H1 (cell line): ENCODE data around the gene GRXCR1. TPM values are rescaled to one million over a fixed set of nuclear protein-coding genes. Genes with fewer than 3 reads are reported as not detected.

Source experiments
- CTCF ChIA-PET: fragments of 300-600 bp; sonication (Branson Sonifier 250); formaldehyde crosslinking; loops from one replicate; lab custom pipeline; 2021; ENCODE audit not compliant: partially characterized antibody; lab: Charles Lee
- POLR2A ChIA-PET: fragments of 300-600 bp; sonication (Branson Sonifier 250); formaldehyde crosslinking; loops from one replicate; lab custom pipeline; 2021; ENCODE audit warnings: inconsistent platforms; ENCODE audit not compliant: partially characterized antibody; lab: Charles Lee
- DNase-seq, 2 experiments: peaks; one replicate each; pipeline versions ENCODE4 v3.0.0 to v3.0.0-alpha.2; 2010 to 2022; ENCODE audit warnings: low spot score in 2 of 2, low read depth in 1 of 2, mixed read lengths in 1 of 2
- FAIRE-seq: peaks from 2 replicates; lab custom pipeline; 2011; peaks lifted over from hg19 to GRCh38; lab: Jason Lieb, UNC
- H2AFZ ChIP-seq: 2 replicates; pipeline ENCODE4 v1.8.1; 2012; ENCODE audit warnings: low read length, inconsistent platforms
- H2AK5ac ChIP-seq: 2 replicates; pipeline ENCODE4 v1.6.1; 2013; ENCODE audit warnings: low read depth, low read length
- H2BK120ac ChIP-seq: replicated peaks from 2 replicates; pipeline ENCODE3; 2013; ENCODE audit warnings: low read depth, low read length, inconsistent platforms
- H2BK12ac ChIP-seq: 2 replicates; pipeline ENCODE4 v1.6.1; 2013; ENCODE audit warnings: low read depth, low read length
- H2BK15ac ChIP-seq: 2 replicates; pipeline ENCODE4 v1.6.1; 2013; ENCODE audit warnings: low read length
- H2BK20ac ChIP-seq: 2 replicates; pipeline ENCODE4 v1.6.1; 2013; ENCODE audit warnings: low read length
- H2BK5ac ChIP-seq: 2 replicates; pipeline ENCODE4 v1.6.1; 2013; ENCODE audit warnings: low read depth, low read length
- H3K14ac ChIP-seq: 2 replicates; pipeline ENCODE4 v1.6.1; 2013; ENCODE audit warnings: inconsistent platforms; ENCODE audit not compliant: insufficient read length
- H3K18ac ChIP-seq: 2 replicates; pipeline ENCODE4 v1.6.1; 2013; ENCODE audit warnings: low read length; ENCODE audit errors: extremely low read depth
- H3K23ac ChIP-seq: 2 replicates; pipeline ENCODE4 v1.6.1; 2013; ENCODE audit warnings: inconsistent platforms; ENCODE audit not compliant: insufficient read length
- H3K23me2 ChIP-seq: 2 replicates; pipeline ENCODE4 v1.6.1; 2013; ENCODE audit warnings: low read depth, low read length
- H3K27ac ChIP-seq: 2 replicates; pipeline ENCODE4 v1.6.1; 2011; ENCODE audit warnings: low read depth, low read length, inconsistent platforms
- H3K27me3 ChIP-seq, 4 experiments: replicated peaks in 1 of 4; 1 replicate in 1 of 4; 2 replicates in 3 of 4; pipeline versions ENCODE4 v1.6.1 to v1.8.1; 2011 to 2013; ENCODE audit warnings: low read length in 3 of 4, mild to moderate bottlenecking in 3 of 4, inconsistent platforms in 2 of 4, mixed read lengths in 2 of 4, moderate library complexity in 1 of 4; ENCODE audit not compliant: control insufficient read depth in 3 of 4, insufficient read depth in 3 of 4; ENCODE audit errors: extremely low read depth in 1 of 4
- H3K36me3 ChIP-seq, 4 experiments: 2 replicates each; pipeline versions ENCODE4 v1.6.1 to v1.8.1; 2011 to 2013; ENCODE audit warnings: mild to moderate bottlenecking in 4 of 4, low read length in 3 of 4, moderate library complexity in 2 of 4, control low read depth in 1 of 4, inconsistent platforms in 1 of 4; ENCODE audit not compliant: insufficient read depth in 4 of 4, control insufficient read depth in 2 of 4
- H3K4ac ChIP-seq: replicated peaks from 2 replicates; pipeline ENCODE3; 2013; ENCODE audit warnings: low read length, low read depth, mixed read lengths, inconsistent platforms; ENCODE audit not compliant: insufficient read length
- H3K4me1 ChIP-seq, 4 experiments: replicated peaks in 1 of 4; 1 replicate in 1 of 4; 2 replicates in 3 of 4; pipeline versions ENCODE4 v1.6.1 to v1.8.1; 2011 to 2013; ENCODE audit warnings: low read length in 3 of 4, inconsistent platforms in 2 of 4, mixed read lengths in 1 of 4; ENCODE audit not compliant: insufficient read depth in 4 of 4, control insufficient read depth in 3 of 4
- H3K4me2 ChIP-seq, 2 experiments: 2 replicates each; pipeline versions ENCODE4 v1.6.1 to v1.8.1; 2011 to 2013; ENCODE audit warnings: low read depth in 2 of 2, low read length in 2 of 2, control low read depth in 1 of 2, inconsistent platforms in 1 of 2, mild to moderate bottlenecking in 1 of 2; ENCODE audit not compliant: insufficient read depth in 1 of 2
- H3K4me3 ChIP-seq, 4 experiments: fragments of 200-600, 300-600 bp in 1 of 4; sonication (generic), shearing (Covaris generic), sonication (Bioruptor Twin) in 1 of 4; 2 replicates each; pipeline versions ENCODE4 v1.5.1 to v1.8.1; 2011 to 2016; ENCODE audit warnings: low read length in 4 of 4, low read depth in 3 of 4, control low read depth in 2 of 4, inconsistent platforms in 2 of 4, mild to moderate bottlenecking in 2 of 4, mixed read lengths in 1 of 4, moderate library complexity in 1 of 4; ENCODE audit not compliant: insufficient read depth in 2 of 4; ENCODE audit errors: extremely low read depth in 1 of 4
- H3K56ac ChIP-seq: replicated peaks from 2 replicates; pipeline ENCODE3; 2013; ENCODE audit warnings: low read depth, mild to moderate bottlenecking, mixed read lengths, low read length, inconsistent platforms; ENCODE audit not compliant: insufficient read length
- H3K79me1 ChIP-seq: 2 replicates; pipeline ENCODE4 v1.6.1; 2013; ENCODE audit warnings: low read depth, low read length, control low read depth
- H3K79me2 ChIP-seq, 2 experiments: 2 replicates each; pipeline versions ENCODE4 v1.6.1 to v1.8.1; 2012 to 2013; ENCODE audit warnings: low read length in 2 of 2, mild to moderate bottlenecking in 2 of 2, inconsistent platforms in 1 of 2; ENCODE audit not compliant: insufficient read depth in 2 of 2, control insufficient read depth in 1 of 2
- H3K9ac ChIP-seq, 4 experiments: replicated peaks in 1 of 4; 1 replicate in 1 of 4; 2 replicates in 3 of 4; pipeline versions ENCODE4 v1.6.1 to v1.8.1; 2011 to 2013; ENCODE audit warnings: low read depth in 3 of 4, low read length in 3 of 4, control low read depth in 2 of 4, mild to moderate bottlenecking in 2 of 4, moderate library complexity in 2 of 4, inconsistent platforms in 1 of 4; ENCODE audit errors: extremely low read depth in 1 of 4
- H3K9me3 ChIP-seq, 2 experiments: 2 replicates each; pipeline versions ENCODE4 v1.6.1 to v1.8.1; 2012 to 2013; ENCODE audit warnings: mild to moderate bottlenecking in 2 of 2, moderate library complexity in 2 of 2, control low read depth in 1 of 2, inconsistent platforms in 1 of 2, low read depth in 1 of 2, low read length in 1 of 2, mixed read lengths in 1 of 2; ENCODE audit not compliant: insufficient read depth in 2 of 2
- H4K20me1 ChIP-seq, 2 experiments: replicated peaks in 1 of 2; 2 replicates each; pipeline versions ENCODE3 to v1.8.1; 2011 to 2013; ENCODE audit warnings: inconsistent platforms in 2 of 2, low read length in 2 of 2, mild to moderate bottlenecking in 1 of 2; ENCODE audit not compliant: insufficient read depth in 2 of 2, control insufficient read depth in 1 of 2
- H4K5ac ChIP-seq: 2 replicates; pipeline ENCODE4 v1.6.1; 2013; ENCODE audit warnings: low read length, low read depth, mixed read lengths, inconsistent platforms; ENCODE audit not compliant: insufficient read length
- H4K8ac ChIP-seq: 2 replicates; pipeline ENCODE4 v1.8.0; 2013; ENCODE audit warnings: mild to moderate bottlenecking, moderate library complexity, low read length, inconsistent platforms; ENCODE audit not compliant: insufficient read depth; ENCODE audit errors: extremely low read depth
- H4K91ac ChIP-seq: replicated peaks from 2 replicates; pipeline ENCODE3; 2013; ENCODE audit warnings: low read length, mixed read lengths, inconsistent platforms; ENCODE audit not compliant: insufficient read length
- CHD2 ChIP-seq: IDR thresholded peaks from 2 replicates; pipeline ENCODE4 v1.6.1; 2012; ENCODE audit warnings: low read length, improper control_type of control experiment
- EZH2 ChIP-seq: fragments of 200-600 bp; sonication (generic); IDR thresholded peaks from 2 replicates; pipeline ENCODE4 v1.7.1; 2012; ENCODE audit warnings: low read depth, mild to moderate bottlenecking, moderate library complexity, low read length, inconsistent platforms; ENCODE audit not compliant: severe bottlenecking
- JUND ChIP-seq: IDR thresholded peaks from 2 replicates; pipeline ENCODE4 v1.6.1; 2011; ENCODE audit warnings: mild to moderate bottlenecking, improper control_type of control experiment, low read length
- NRF1 ChIP-seq: IDR thresholded peaks from 2 replicates; pipeline ENCODE4 v1.6.1; 2011; ENCODE audit warnings: mild to moderate bottlenecking, low read depth, low read length, improper control_type of control experiment
- PHF8 ChIP-seq: fragments of 200-600 bp; sonication (generic); conservative IDR thresholded peaks from 2 replicates; pipeline ENCODE4 v1.7.1; 2012; ENCODE audit warnings: low read depth, mild to moderate bottlenecking, inconsistent platforms, low read length, moderate library complexity
- RAD21 ChIP-seq, 2 experiments: IDR thresholded peaks in 1 of 2; conservative IDR thresholded peaks in 1 of 2; 2 replicates each; pipeline ENCODE4 v1.6.1; 2011; ENCODE audit warnings: low read depth in 2 of 2, low read length in 2 of 2, improper control_type of control experiment in 1 of 2, inconsistent platforms in 1 of 2, mild to moderate bottlenecking in 1 of 2, moderate library complexity in 1 of 2
- SRF ChIP-seq: IDR thresholded peaks from 2 replicates; pipeline ENCODE4 v1.6.1; 2011; ENCODE audit warnings: mild to moderate bottlenecking, low read depth, low read length, moderate library complexity
- ZNF274 ChIP-seq: IDR thresholded peaks from 2 replicates; pipeline ENCODE4 v1.7.0; 2012; ENCODE audit warnings: low read length, borderline replicate concordance; ENCODE audit errors: extremely low read depth
- WGBS, 2 experiments: shearing (Covaris generic) in 1 of 2; methylation state at CpG; one replicate each; pipeline versions ENCODE4 v1.1.6 to v1.1.7; 2013 to 2015; ENCODE audit warnings: low lambda C conversion rate in 2 of 2, mixed read lengths in 2 of 2, inconsistent platforms in 1 of 2, low coverage in 1 of 2, missing lambda C conversion rate in 1 of 2; ENCODE audit not compliant: insufficient replicate concordance in 2 of 2, insufficient coverage in 1 of 2, insufficient read length in 1 of 2; ENCODE audit errors: extremely low coverage in 1 of 2, missing lambda C conversion rate in 1 of 2; 5-methylcytosine and 5-hydroxymethylcytosine counted together
- polyA plus RNA-seq, 7 experiments: library from polyadenylated mRNA; depleted of rRNA in 3 of 7; stranded (reverse) in 5 of 7; unstranded in 2 of 7; fragments of >200 nt in 5 of 7; fragments of 200-250 nt in 2 of 7; gene quantifications; 1 replicate in 5 of 7; 2 replicates in 1 of 7; 4 replicates in 1 of 7; pipeline versions ENCODE4 v1.2.1 to v1.2.3, GENCODE V29; 2011 to 2013; ENCODE audit warnings: missing spikeins in 2 of 7, mixed read lengths in 2 of 7
- total RNA-seq: library from RNA; stranded (reverse); fragmentation: NEBNext Ultra II Directional; extraction: Animal tissue kit (Norgen Biotek cat#: 25700); gene quantifications from 2 replicates; pipeline ENCODE4 v1.2.1, GENCODE V29; 2021

The GRXCR1 gene
- total and polyA plus RNA-seq, 2 of the 8 experiments (the other 6 are each of a cell fraction or from before 2014, with no cell fraction given): not detected

GRCh38 chr4:43014256-43014655 is 121.7 kb downstream of the GRXCR1 start:
- Histone ChIP-seq H4K91ac (no peak overlapping the region), H3K27me3 (no peaks in the 10 kb centered on the region), H4K5ac (no peak overlapping the region), H3K27ac (no peak overlapping the region), H3K4me1 (no peaks in the 10 kb centered on the region), H3K18ac (no peak overlapping the region), H3K9me3 (no peaks in the 10 kb centered on the region), H3K4me3 (no peak overlapping the region), H3K4me2 (no peak overlapping the region), H3K4ac (no peak overlapping the region), H2BK15ac (no peak overlapping the region), H3K36me3 (no peaks in the 10 kb centered on the region), H4K20me1 (no peaks in the 10 kb centered on the region), H3K79me1 (no peaks in the 10 kb centered on the region), H2BK120ac (no peak overlapping the region), H3K14ac (no peak overlapping the region), H2BK20ac (no peak overlapping the region), H2AFZ (no peak overlapping the region), H3K79me2 (no peaks in the 10 kb centered on the region), H2AK5ac (no peak overlapping the region), H3K56ac (no peak overlapping the region), H2BK12ac (no peak overlapping the region), H3K23me2 (no peaks in the 10 kb centered on the region), H4K8ac (no peak overlapping the region), H3K23ac (no peak overlapping the region), H3K9ac (no peak overlapping the region), H2BK5ac (no peak overlapping the region)
- no peak for TF ChIP-seq RAD21 (IDR thresholded peaks at IDR 0.05 in 1 of 2, conservative IDR thresholded peaks at IDR 0.05 in 1 of 2; ENCODE audit: low read depth in 2 of 2, low read length in 2 of 2)
- TF ChIP-seq PHF8: no peak
- no peak for TF ChIP-seq CHD2
- no peak for TF ChIP-seq SRF
- TF ChIP-seq EZH2: no peak
- TF ChIP-seq ZNF274: no peak
- no peak for TF ChIP-seq NRF1
- TF ChIP-seq JUND: no peak
- 91% methylated on average over 4 of the region's 4 CpGs; no CpG with 5 or more reads in 1 of the 2 experiments for whole genome bisulfite sequencing, 2 experiments
- FAIRE-seq (no peak), DNase-seq (no peak)
- POLR2A ChIA-PET: no interaction called here
- CTCF ChIA-PET: interaction anchor here (1.5 kb wide), 1 partner anchor 34 kb away, joined by 3 read pairs; no protein-coding TSS in a partner anchor
